HepG2 (cell line): ENCODE data around the gene TRIM34. TPM values are rescaled to one million over a fixed set of nuclear protein-coding genes. Genes with fewer than 3 reads are reported as not detected.

Source experiments
- ATAC-seq: fragments of 200-7000 bp; cut with Tn5 transposase; 3 replicates; pipeline ENCODE4 v1.9.1; 2020; ENCODE audit warnings: mild to moderate bottlenecking, moderate library complexity
- BruUV-seq: library from RNA; stranded (reverse); fragments of 400-500 nt; replicated peaks from 2 replicates; lab custom pipeline; 2021; lab: Mats Ljungman, UMichigan
- CTCF ChIA-PET: fragments of 300-600 bp; formaldehyde crosslinking; extraction: SDS; loops from one replicate; lab custom pipeline; 2021; ENCODE audit warnings: low total read pairs, inconsistent platforms, low intra/inter-chr PET ratio; lab: Yijun Ruan, JAX
- POLR2A ChIA-PET: fragments of 350-600 bp; sonication (Branson Sonifier 250); formaldehyde crosslinking; loops from one replicate; lab custom pipeline; 2020; ENCODE audit warnings: antibody characterized with exemption, inconsistent platforms; lab: Yijun Ruan, JAX
- DNase-seq: peaks from one replicate; pipeline ENCODE4 v3.0.0-alpha.2; 2015; ENCODE audit warnings: low spot score
- FAIRE-seq: peaks from 3 replicates; lab custom pipeline; 2011; peaks lifted over from hg19 to GRCh38; lab: Jason Lieb, UNC
- H2AFZ ChIP-seq: one replicate; pipeline ENCODE4 v1.6.1; 2011; ENCODE audit warnings: low read length, inconsistent platforms
- H3K27ac ChIP-seq: fragments of 300-600 bp; 3 replicates; pipeline ENCODE4 v1.8.0; 2011; ENCODE audit warnings: mixed run types, mild to moderate bottlenecking, mixed read lengths, low read length, inconsistent platforms; ENCODE audit not compliant: insufficient read depth; ENCODE audit errors: extremely low read length
- H3K27me3 ChIP-seq, 2 experiments: fragments of 200-600 bp in 1 of 2; 2 replicates in 1 of 2; 3 replicates in 1 of 2; pipeline versions ENCODE4 v1.6.0 to v1.8.0; 2011; ENCODE audit warnings: low read length in 2 of 2, mild to moderate bottlenecking in 2 of 2, moderate library complexity in 2 of 2, inconsistent platforms in 1 of 2; ENCODE audit not compliant: insufficient read depth in 2 of 2, control insufficient read depth in 1 of 2
- H3K36me3 ChIP-seq, 2 experiments: fragments of 200-600 bp in 1 of 2; replicated peaks in 1 of 2; 2 replicates in 1 of 2; 3 replicates in 1 of 2; pipeline versions ENCODE4 v1.5.1 to v1.8.0; 2011; ENCODE audit warnings: low read length in 2 of 2, inconsistent platforms in 1 of 2; ENCODE audit not compliant: insufficient read depth in 2 of 2, control insufficient read depth in 1 of 2
- H3K4me1 ChIP-seq: 2 replicates; pipeline ENCODE4 v1.5.1; 2012; ENCODE audit warnings: low read length, inconsistent platforms; ENCODE audit not compliant: insufficient read depth
- H3K4me2 ChIP-seq: 2 replicates; pipeline ENCODE4 v1.6.0; 2011; ENCODE audit warnings: low read depth, low read length, inconsistent platforms
- H3K4me3 ChIP-seq, 3 experiments: fragments of 200-600 bp in 1 of 3; sonication (generic), shearing (Covaris generic) in 1 of 3; replicated peaks in 1 of 3; 2 replicates each; pipeline ENCODE4 v1.5.1; 2011 to 2016; ENCODE audit warnings: low read length in 3 of 3, inconsistent platforms in 2 of 3, low read depth in 2 of 3, mild to moderate bottlenecking in 2 of 3, control low read depth in 1 of 3, mixed read lengths in 1 of 3; ENCODE audit not compliant: insufficient read depth in 1 of 3
- H3K79me2 ChIP-seq: one replicate; pipeline ENCODE4 v1.6.1; 2011; ENCODE audit warnings: low read length, inconsistent platforms; ENCODE audit not compliant: insufficient read depth
- H3K9ac ChIP-seq: 2 replicates; pipeline ENCODE4 v1.6.0; 2011; ENCODE audit warnings: mild to moderate bottlenecking, low read depth, low read length, inconsistent platforms; ENCODE audit not compliant: insufficient read depth
- H3K9me3 ChIP-seq: 2 replicates; pipeline ENCODE4 v1.5.1; 2012; ENCODE audit warnings: mild to moderate bottlenecking, low read length
- H4K20me1 ChIP-seq: 2 replicates; pipeline ENCODE4 v1.6.0; 2011; ENCODE audit warnings: inconsistent platforms, mild to moderate bottlenecking, low read length, moderate library complexity; ENCODE audit not compliant: insufficient read depth
- AGO2 ChIP-seq: fragments of 200-400 bp; formaldehyde crosslinking; optimal IDR thresholded peaks from 2 replicates; pipeline ENCODE3; 2017; ENCODE audit warnings: mild to moderate bottlenecking, low read depth, low read length, moderate library complexity
- SIX4 ChIP-seq: sonication (generic); formaldehyde crosslinking; IDR thresholded peaks from 2 replicates; pipeline ENCODE4 v1.4.0; 2020; ENCODE audit warnings: missing genetic modification reagents
- ZBTB33 ChIP-seq: sonication (generic); formaldehyde crosslinking; IDR thresholded peaks from 2 replicates; pipeline ENCODE4 v1.4.0; 2020; ENCODE audit warnings: missing genetic modification reagents
- ZBTB38 ChIP-seq: sonication (generic); formaldehyde crosslinking; IDR thresholded peaks from 2 replicates; pipeline ENCODE4 v1.5.1; 2020; ENCODE audit warnings: mild to moderate bottlenecking, missing genetic modification reagents
- ZFP90 ChIP-seq: sonication (generic); formaldehyde crosslinking; IDR thresholded peaks from 2 replicates; pipeline ENCODE4 v1.8.0; 2022; ENCODE audit warnings: missing genetic modification reagents, mild to moderate bottlenecking, inconsistent platforms, borderline replicate concordance
- ZNF20 ChIP-seq: sonication (generic); formaldehyde crosslinking; IDR thresholded peaks from 2 replicates; pipeline ENCODE4 v1.4.0; 2020; ENCODE audit warnings: mild to moderate bottlenecking, moderate library complexity, missing genetic modification reagents
- ZNF3 ChIP-seq: IDR thresholded peaks from 2 replicates; pipeline ENCODE4 v1.7.0; 2017; ENCODE audit warnings: inconsistent platforms
- WGBS: methylation state at CpG from one replicate; pipeline ENCODE4 v1.1.6; 2017; ENCODE audit warnings: low lambda C conversion rate; 5-methylcytosine and 5-hydroxymethylcytosine counted together
- in situ Hi-C: cut with HindIII; loops from 2 replicates; pipeline ENCODE4 v1.10.0; 2017; ENCODE audit warnings: low pct_unique_long_range_greater_than_20kb; ENCODE audit not compliant: extremely low pct_ligation_motif_present
- intact Hi-C: fragments of 100-400 bp; cut with micrococcal nuclease; formaldehyde crosslinking; loops from one replicate; pipeline ENCODE4 v1.10.0; 2022; ENCODE audit not compliant: unreplicated experiment
- polyA plus RNA-seq, 8 experiments: library from polyadenylated mRNA; depleted of rRNA in 3 of 8; stranded (reverse) in 7 of 8; unstranded in 1 of 8; fragments of >200 nt; fragmentation: Illumina TruSeq in 4 of 8; extraction: Trizol in 4 of 8; gene quantifications; 2 replicates each; pipeline versions ENCODE4 v1.2.1 to v1.2.3, GENCODE V29; 2011 to 2016; ENCODE audit warnings: low read depth in 4 of 8, missing spikeins in 1 of 8, mixed read lengths in 1 of 8; ENCODE audit not compliant: insufficient read depth in 1 of 8
- total RNA-seq, 5 experiments: library from RNA; depleted of rRNA; stranded (reverse); fragments of >200 nt; fragmentation: Illumina TruSeq; extraction: Trizol; gene quantifications; 2 replicates each; pipeline ENCODE4 v1.2.3, GENCODE V29; 2016; ENCODE audit warnings: low read depth in 1 of 5

The TRIM34 gene
- total and polyA plus RNA-seq, 2 of the 13 experiments (the other 11 are each of a cell fraction or from before 2014, with no cell fraction given), result 0.13 to 0.42 TPM

GRCh38 chr11:5665051-5665570 lies 40.3 kb downstream of the TRIM34 start (continued):
- no peak for TF ChIP-seq ZBTB33 (CRISPR knock-in tag)
- TF ChIP-seq ZFP90 (CRISPR knock-in tag), result no peak
- no peak for TF ChIP-seq ZNF20

- ChIA-PET POLR2A (no interaction called here), CTCF (no interaction called here)
- TF ChIP-seq AGO2, result no peak
- no peak for TF ChIP-seq SIX4 (CRISPR knock-in tag)
- TF ChIP-seq ZBTB38, result no peak
- TF ChIP-seq ZNF3 (CRISPR knock-in tag), result no peak
- in situ Hi-C loops (no loop called here), intact Hi-C loops (no loop called here)
- H3K9me3 ChIP-seq, result no peaks in the 10 kb centered on the region
- peaks cover 1 to 5% of the 10 kb centered on the region in 2 experiments; a peak in 3 of 5 replicates for H3K36me3 ChIP-seq
- FAIRE-seq (no peak), DNase-seq (no peak), ATAC-seq (no peak)
- H3K4me2 ChIP-seq, result no peak overlapping the region
- H3K4me1 ChIP-seq, result no peaks in the 10 kb centered on the region
- H3K9ac ChIP-seq, result no peak overlapping the region
- WGBS, result 90% methylated on average over 5 of the region's 5 CpGs
- H3K4me3 ChIP-seq, result no peak overlapping the region
- no peaks in the 10 kb centered on the region for H3K27me3 ChIP-seq
- H4K20me1 ChIP-seq, result no peaks in the 10 kb centered on the region
- BruUV-seq, result no TSS peak
- H2AFZ ChIP-seq, result no peak overlapping the region
- H3K27ac ChIP-seq, result no peak overlapping the region
- no peaks in the 10 kb centered on the region for H3K79me2 ChIP-seq
These were observed 41.1 kb downstream of the TRIM34 start for GRCh38 chr11:5665746-5666401.
